ENCODE data around the gene MRPS15. TPM values are rescaled to one million over a fixed set of nuclear protein-coding genes. Genes with fewer than 3 reads are reported as not detected.
"Not testable (repeated sequence)": the region's sequence is repeated elsewhere in the genome, so short reads cannot be mapped to it uniquely, and the experiment has no call there.

The MRPS15 gene
- total RNA-seq, 2 experiments from 2014 or later = 123 to 169 TPM

DNA sequence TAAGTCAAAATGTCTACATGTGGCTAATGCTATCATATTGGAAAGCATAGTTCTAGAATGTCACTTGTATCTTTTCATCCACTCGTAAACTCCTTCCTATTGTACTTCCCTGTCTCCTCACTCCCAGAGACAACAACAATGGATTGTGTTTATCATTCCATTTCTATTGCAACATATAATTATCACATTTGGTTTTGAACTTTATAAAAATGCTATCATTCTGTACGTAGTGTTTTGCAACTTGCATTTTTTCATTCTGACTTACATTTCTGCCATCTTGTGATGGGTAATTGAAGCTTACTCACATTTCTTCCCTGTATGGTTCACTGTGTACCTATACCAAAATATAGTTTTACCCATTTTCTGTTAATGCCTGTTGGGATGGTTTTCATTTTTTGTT, 33.0 kb upstream of the MRPS15 start:
- POLR2A ChIA-PET = no interaction called here
- no peak for DNase-seq
- ATAC-seq = no peak
- Mint-ChIP-seq H3K36me3 (ENCODE audit: low read depth) (no peaks in the 10 kb centered on the region), H3K27ac (no peak overlapping the region), H3K4me3 (no peak overlapping the region), H3K27me3 (peaks cover 5% of the 10 kb centered on the region), H3K9me3 (ENCODE audit: low read depth) (no peaks in the 10 kb centered on the region), H3K4me1 (no peaks in the 10 kb centered on the region)
- CTCF ChIA-PET = interaction anchor here (0.7 kb wide), 1 partner anchor 107 kb away, joined by 3 read pairs; no protein-coding TSS in a partner anchor
- intact Hi-C loops (cut with DNase I, micrococcal nuclease) = no loop called here

DNA sequence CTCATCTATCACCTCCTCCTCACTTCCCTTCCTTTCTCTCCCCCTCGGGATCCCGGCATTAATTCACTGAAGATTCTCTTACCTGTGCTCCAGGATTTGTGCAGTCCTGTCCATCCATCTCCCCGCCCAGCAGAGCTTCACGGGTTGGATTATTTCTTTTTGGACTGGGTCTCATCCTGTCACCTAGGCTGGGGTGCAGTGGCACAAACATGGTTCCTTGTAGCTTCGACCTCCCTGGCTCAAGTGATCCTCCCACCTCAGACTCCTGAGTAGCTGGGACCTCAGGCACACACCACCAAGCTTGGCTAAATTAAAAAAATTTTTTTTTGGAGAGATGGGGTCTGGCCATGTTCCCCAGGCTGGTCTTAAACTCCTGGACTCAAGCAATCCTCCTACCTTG, 30.8 kb upstream of the MRPS15 start:
- H3K27me3 Mint-ChIP-seq = peaks cover 2% of the 10 kb centered on the region
- ChIA-PET POLR2A (no interaction called here), CTCF (no interaction called here)
- no peaks in the 10 kb centered on the region for H3K36me3 Mint-ChIP-seq (ENCODE audit: low read depth)
- peaks cover 4% of the 10 kb centered on the region for H3K4me1 Mint-ChIP-seq
- DNase-seq = no peak
- intact Hi-C loops (cut with DNase I, micrococcal nuclease) = no loop called here
- no peaks in the 10 kb centered on the region for H3K9me3 Mint-ChIP-seq (ENCODE audit: low read depth)
- ATAC-seq = no peak
- no peak overlapping the region for H3K4me3 Mint-ChIP-seq
- no peak overlapping the region for H3K27ac Mint-ChIP-seq

GRCh38 chr1:36493524-36493923, 29.3 kb upstream of the MRPS15 start:
- DNase-seq = no peak
- peaks cover 4% of the 10 kb centered on the region for H3K4me1 Mint-ChIP-seq
- H3K36me3 Mint-ChIP-seq (ENCODE audit: low read depth) = no peaks in the 10 kb centered on the region
- ChIA-PET POLR2A (no interaction called here), CTCF (no interaction called here)
- no peak overlapping the region for H3K27ac Mint-ChIP-seq
- no peak overlapping the region for H3K4me3 Mint-ChIP-seq
- peaks cover 2% of the 10 kb centered on the region for H3K27me3 Mint-ChIP-seq
- no peak for ATAC-seq
- H3K9me3 Mint-ChIP-seq (ENCODE audit: low read depth) = no peaks in the 10 kb centered on the region
- intact Hi-C loops (cut with DNase I, micrococcal nuclease) = no loop called here

- H3K36me3 Mint-ChIP-seq (ENCODE audit: low read depth) = no peaks in the 10 kb centered on the region
- no peak overlapping the region for H3K4me3 Mint-ChIP-seq
- CTCF ChIA-PET = interaction anchor here (0.9 kb wide), 1 partner anchor 23 kb away, joined by 5 read pairs; no protein-coding TSS in a partner anchor
- no peak for ATAC-seq
- peaks cover 4% of the 10 kb centered on the region for H3K4me1 Mint-ChIP-seq
- peaks cover 2% of the 10 kb centered on the region for H3K27me3 Mint-ChIP-seq
- POLR2A ChIA-PET = no interaction called here
- no peaks in the 10 kb centered on the region for H3K9me3 Mint-ChIP-seq (ENCODE audit: low read depth)
- no peak overlapping the region for H3K27ac Mint-ChIP-seq
- no peak for DNase-seq
- intact Hi-C loops (cut with DNase I, micrococcal nuclease) = no loop called here
Observed at GRCh38 chr1:36492491-36492890, 28.3 kb upstream of the MRPS15 start.

GRCh38 chr1:36489258-36490051, 25.3 kb upstream of the MRPS15 start:
- H3K36me3 Mint-ChIP-seq (ENCODE audit: low read depth); H3K4me1 Mint-ChIP-seq; H3K9me3 Mint-ChIP-seq (ENCODE audit: low read depth); H3K27me3 Mint-ChIP-seq; intact Hi-C loops (cut with DNase I, micrococcal nuclease); H3K27ac Mint-ChIP-seq; DNase-seq; ATAC-seq; POLR2A ChIA-PET; H3K4me3 Mint-ChIP-seq: not testable (repeated sequence)
- CTCF ChIA-PET = interaction anchor here (2.4 kb wide), 1 partner anchor 26 kb away, joined by 6 read pairs; no protein-coding TSS in a partner anchor

- DNase-seq = no peak
- ChIA-PET CTCF (interaction anchor here (0.7 kb wide), 1 partner anchor 1142 kb away, joined by 4 read pairs; no protein-coding TSS in a partner anchor), POLR2A (no interaction called here)
- H3K27ac Mint-ChIP-seq = no peak overlapping the region
- H3K27me3 Mint-ChIP-seq = no peaks in the 10 kb centered on the region
- ATAC-seq = no peak
- H3K4me3 Mint-ChIP-seq = no peak overlapping the region
- no peaks in the 10 kb centered on the region for H3K9me3 Mint-ChIP-seq (ENCODE audit: low read depth)
- intact Hi-C loops (cut with DNase I, micrococcal nuclease) = no loop called here
- H3K4me1 Mint-ChIP-seq = peaks cover 4% of the 10 kb centered on the region
- H3K36me3 Mint-ChIP-seq (ENCODE audit: low read depth) = no peaks in the 10 kb centered on the region
Observed at GRCh38 chr1:36487906-36488305, 23.7 kb upstream of the MRPS15 start.

GRCh38 chr1:36487336-36487725, 23.1 kb upstream of the MRPS15 start:
- H3K9me3 Mint-ChIP-seq (ENCODE audit: low read depth); DNase-seq; H3K4me3 Mint-ChIP-seq; intact Hi-C loops (cut with DNase I, micrococcal nuclease); ATAC-seq; H3K27ac Mint-ChIP-seq; H3K4me1 Mint-ChIP-seq; H3K36me3 Mint-ChIP-seq (ENCODE audit: low read depth); POLR2A ChIA-PET; H3K27me3 Mint-ChIP-seq: not testable (repeated sequence)
- CTCF ChIA-PET = interaction anchor here (1.1 kb wide), 1 partner anchor 9 kb away, joined by 6 read pairs; no protein-coding TSS in a partner anchor

GRCh38 chr1:36486439-36487335, 22.5 kb upstream of the MRPS15 start:
- no peaks in the 10 kb centered on the region for H3K36me3 Mint-ChIP-seq (ENCODE audit: low read depth)
- DNase-seq (no peak), ATAC-seq (no peak)
- no peak overlapping the region for H3K4me3 Mint-ChIP-seq
- intact Hi-C loops (cut with DNase I, micrococcal nuclease) = no loop called here
- ChIA-PET CTCF (interaction anchor here (0.9 to 1.1 kb wide), 2 partner anchors 10 to 23 kb away, joined by 5 to 6 read pairs; no protein-coding TSS in a partner anchor), POLR2A (no interaction called here)
- no peaks in the 10 kb centered on the region for H3K9me3 Mint-ChIP-seq (ENCODE audit: low read depth)
- no peak overlapping the region for H3K27ac Mint-ChIP-seq
- H3K27me3 Mint-ChIP-seq = no peaks in the 10 kb centered on the region
- H3K4me1 Mint-ChIP-seq = peaks cover 11% of the 10 kb centered on the region

DNA sequence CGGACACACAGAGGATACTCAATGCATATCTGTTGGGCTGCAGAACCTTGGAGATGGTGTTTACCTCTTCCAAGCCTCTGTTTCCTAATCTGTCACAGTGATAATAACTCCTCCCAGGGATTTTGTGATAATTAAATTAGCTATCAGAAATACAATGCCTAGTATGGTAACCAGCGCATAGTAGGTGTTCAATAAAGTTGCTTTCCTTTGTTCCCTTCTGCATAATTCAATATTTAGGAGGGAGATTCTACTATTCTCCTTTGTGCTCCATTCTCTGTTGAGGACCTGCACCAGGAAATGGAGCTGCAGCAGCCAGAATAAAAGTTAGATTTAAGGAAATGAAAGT, 21.9 kb upstream of the MRPS15 start:
- Mint-ChIP-seq H3K27me3 (no peaks in the 10 kb centered on the region), H3K9me3 (ENCODE audit: low read depth) (no peaks in the 10 kb centered on the region), H3K4me3 (no peak overlapping the region), H3K27ac (no peak overlapping the region), H3K4me1 (peaks cover 10% of the 10 kb centered on the region), H3K36me3 (ENCODE audit: low read depth) (no peaks in the 10 kb centered on the region)
- ATAC-seq = no peak
- ChIA-PET CTCF (interaction anchor here (0.9 to 1.0 kb wide), 2 partner anchors 24 to 144 kb away, joined by 3 to 5 read pairs; no protein-coding TSS in a partner anchor), POLR2A (no interaction called here)
- DNase-seq = no peak
- intact Hi-C loops (cut with DNase I, micrococcal nuclease) = no loop called here

DNA sequence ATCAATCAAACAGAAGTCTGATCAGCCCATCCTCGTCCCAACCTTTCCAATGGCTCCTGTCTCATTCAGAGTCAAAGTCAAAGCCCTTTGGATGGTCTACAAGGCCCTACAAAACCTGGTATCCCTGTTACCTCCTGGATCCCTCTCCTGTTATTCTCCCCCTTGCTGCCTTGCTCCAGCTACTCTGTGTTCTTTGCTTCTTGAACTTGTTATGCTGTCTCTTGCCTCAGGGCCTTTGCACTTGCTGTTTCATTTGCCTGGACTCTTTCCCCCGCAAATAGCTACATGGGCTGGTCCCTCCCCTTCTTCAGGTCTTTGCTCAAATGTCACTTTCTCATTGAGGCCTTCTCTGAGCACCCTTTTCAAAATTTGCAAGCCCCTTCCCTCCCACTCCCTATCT, 19.9 kb upstream of the MRPS15 start:
- no peaks in the 10 kb centered on the region for H3K36me3 Mint-ChIP-seq (ENCODE audit: low read depth)
- POLR2A ChIA-PET = no interaction called here
- no peak overlapping the region for H3K4me3 Mint-ChIP-seq
- no peaks in the 10 kb centered on the region for H3K9me3 Mint-ChIP-seq (ENCODE audit: low read depth)
- CTCF ChIA-PET = no interaction called here
- H3K27ac Mint-ChIP-seq = no peak overlapping the region
- ATAC-seq = no peak
- intact Hi-C loops (cut with DNase I, micrococcal nuclease) = no loop called here
- H3K27me3 Mint-ChIP-seq = no peaks in the 10 kb centered on the region
- peaks cover 8% of the 10 kb centered on the region for H3K4me1 Mint-ChIP-seq
- no peak for DNase-seq

- intact Hi-C loops (cut with DNase I, micrococcal nuclease) = no loop called here
- DNase-seq = no peak
- POLR2A ChIA-PET = no interaction called here
- Mint-ChIP-seq H3K36me3 (ENCODE audit: low read depth) (no peaks in the 10 kb centered on the region), H3K4me1 (peaks cover 8% of the 10 kb centered on the region), H3K27me3 (no peaks in the 10 kb centered on the region), H3K27ac (peak within 1 kb of the TSS; percentile 40), H3K9me3 (ENCODE audit: low read depth) (no peaks in the 10 kb centered on the region), H3K4me3 (peak within 1 kb of the TSS; percentile 11)
- CTCF ChIA-PET = interaction anchor here (0.6 kb wide), 1 partner anchor 449 kb away, joined by 3 read pairs; no protein-coding TSS in a partner anchor
- ATAC-seq = no peak
Observed at GRCh38 chr1:36482724-36483388, 18.7 kb upstream of the MRPS15 start, which contains the start of gene CSF3R. Gene CSF3R (minus strand): TSS chr1:36482913. CDS start chr1:36479496, 3,417 bp downstream.
